Right lobe of liver (tissue), 6 donors: Measurements from ENCODE around the gene HAUS7. TPM values are rescaled to one million over a fixed set of nuclear protein-coding genes. Genes with fewer than 3 reads are reported as not detected.

ENCODE experiments used
- ATAC-seq, 4 donors: fragments of 200-7000 bp; cut with Tn5 transposase; one replicate each; pipeline ENCODE4 v1.9.1; 2020; ENCODE audit warnings: mild to moderate bottlenecking in 4 of 4, moderate library complexity in 4 of 4
- DNase-seq, 3 donors: peaks; one replicate each; pipeline ENCODE4 v3.0.0-alpha.2; 2020
- H3K27ac ChIP-seq, 3 donors: fragments of 200-600 bp; one replicate each; pipeline ENCODE4 v1.8.0; 2022
- H3K27me3 ChIP-seq, 2 donors: fragments of 200-600 bp; one replicate each; pipeline ENCODE4 v1.8.0; 2022
- H3K36me3 ChIP-seq, 4 donors: fragments of 200-600 bp; sonication (generic) in 1 of 4; one replicate each; pipeline versions ENCODE4 v1.5.1 to v1.8.0; 2017 to 2022; ENCODE audit warnings: control low read depth in 1 of 4
- H3K4me1 ChIP-seq, 4 donors: fragments of 200-600 bp; sonication (generic) in 1 of 4; one replicate each; pipeline versions ENCODE4 v1.5.1 to v1.8.0; 2017 to 2022; ENCODE audit warnings: control low read depth in 1 of 4
- H3K4me3 ChIP-seq, 3 donors: fragments of 200-600 bp; one replicate each; pipeline ENCODE4 v1.8.0; 2022
- H3K9me3 ChIP-seq, 4 donors: fragments of 200-600 bp; sonication (generic) in 1 of 4; one replicate each; pipeline versions ENCODE4 v1.5.1 to v1.8.0; 2017 to 2022; ENCODE audit warnings: control low read depth in 1 of 4
- CTCF ChIP-seq, 4 donors: fragments of 200-600 bp in 3 of 4; fragments of 450-650 bp in 1 of 4; IDR thresholded peaks; one replicate each; pipeline versions ENCODE4 v1.5.1 to v1.8.0; 2016 to 2022; ENCODE audit warnings: antibody characterized with exemption in 4 of 4, mild to moderate bottlenecking in 2 of 4
- POLR2A ChIP-seq: fragments of 450-650 bp; IDR thresholded peaks from one replicate; pipeline ENCODE4 v1.6.1; 2017; ENCODE audit warnings: antibody characterized with exemption, mild to moderate bottlenecking
- WGBS: methylation state at CpG from one replicate; pipeline ENCODE4 v1.1.6; 2018; ENCODE audit warnings: low coverage, low lambda C conversion rate; ENCODE audit not compliant: insufficient coverage; ENCODE audit errors: missing lambda C conversion rate; 5-methylcytosine and 5-hydroxymethylcytosine counted together
- intact Hi-C, 2 donors: fragments of 100-400 bp; cut with DNase I; formaldehyde crosslinking; loops; one replicate each; pipeline versions ENCODE4 v1.11.2 to v1.14.1; 2022
- small RNA-seq, 2 experiments: library from RNA; depleted of rRNA; stranded (forward); fragments of <200 nt; gene quantifications; one replicate each; pipeline ENCODE3, GENCODE V24; 2016
- total RNA-seq, 6 experiments: library from RNA; depleted of rRNA in 2 of 6; stranded (reverse); fragments of >200 nt in 2 of 6; fragmentation: NEBNext Ultra II Directional in 3 of 6; extraction: Animal tissue kit (Norgen Biotek cat#: 25700) in 3 of 6; gene quantifications; one replicate each; pipeline versions ENCODE4 v1.1.0 to v1.2.4, GENCODE V29; 2016 to 2023
- donor health status: DM: no; HTN: yes; CAD: no.
- donor health status: DM: no; HTN: no; CAD: no.
- donor health status: DM: no; HTN: no; CAD: no.
- donor health status: DM: no; HTN: yes; CAD: no.
- donor health status: DM: no; HTN: yes; CAD: no.

Gene HAUS7
- total RNA-seq, 6 experiments from 2014 or later: 5.6 to 14.9 (median 8.8) TPM

GRCh38 chrX:153401133-153401764 is 69.1 kb downstream of the HAUS7 start, which contains the start of gene PNMA6E:
Gene PNMA6E (minus strand): TSS chrX:153401350. CDS start chrX:153398849, 2,501 bp downstream.
- DNase-seq (no peak), ATAC-seq (no peak)
- Histone ChIP-seq H3K27me3 (no peaks in the 10 kb centered on the region), H3K4me1 (no peaks in the 10 kb centered on the region), H3K9me3 (no peaks in the 10 kb centered on the region), H3K36me3 (no peaks in the 10 kb centered on the region), H3K4me3 (no peak within 1 kb of the TSS), H3K27ac (no peak within 1 kb of the TSS)
- WGBS: 92% methylated on average over 24 of the region's 29 CpGs
- TF ChIP-seq POLR2A (no peak), CTCF (IDR thresholded peaks at IDR 0.05) (no peak)
- intact Hi-C loops: no loop called here

DNA sequence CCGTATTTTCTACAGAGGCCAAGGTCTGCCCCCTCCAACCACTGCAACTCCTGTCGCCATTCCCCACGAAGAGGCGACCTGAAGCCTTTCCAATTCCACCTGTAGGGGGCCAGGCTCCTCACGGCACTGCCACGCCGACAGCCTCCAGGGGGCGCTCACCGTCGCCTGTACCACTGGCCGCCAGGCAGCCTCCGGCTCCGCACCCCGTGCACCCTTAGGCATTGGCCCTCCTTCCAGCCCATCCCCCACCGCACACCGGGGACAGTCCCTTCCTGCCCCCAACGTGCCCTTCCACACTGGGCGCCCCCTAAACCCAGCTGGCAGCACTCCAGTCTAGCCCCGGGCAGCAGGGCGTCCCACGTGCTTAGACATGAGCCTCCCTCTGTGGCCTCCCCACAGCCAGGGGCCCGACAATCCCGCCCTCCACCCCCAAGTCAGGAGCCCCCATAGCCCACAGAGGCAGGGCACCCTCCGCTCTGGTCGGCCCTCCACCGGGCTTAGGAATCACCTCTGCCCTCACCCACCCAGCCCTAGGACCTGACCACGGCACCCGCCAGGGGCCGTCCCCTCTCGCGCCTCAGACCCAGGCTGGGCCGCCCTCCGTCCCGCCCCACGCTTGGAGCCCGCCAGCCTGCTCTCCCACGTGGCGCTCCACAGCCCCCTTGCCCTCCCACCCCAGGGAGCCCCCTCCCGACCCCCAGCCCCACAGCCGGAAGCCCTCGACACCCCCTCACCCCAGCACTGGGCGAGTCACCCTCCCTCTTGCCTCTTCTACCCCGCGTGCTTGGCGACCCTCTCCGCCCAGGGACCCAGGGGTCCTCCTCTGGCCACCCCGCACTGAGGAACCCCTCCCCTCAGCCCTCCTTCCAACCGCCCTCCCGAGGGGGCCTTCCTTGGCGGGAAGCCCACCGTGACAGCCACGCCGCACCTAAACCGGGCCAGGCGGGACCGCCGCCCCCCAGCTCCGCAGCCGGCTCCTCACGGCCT is 69.9 kb downstream of the HAUS7 start:
- Histone ChIP-seq H3K4me1 (no peaks in the 10 kb centered on the region), H3K9me3 (no peaks in the 10 kb centered on the region), H3K27ac (no peak overlapping the region), H3K36me3 (no peaks in the 10 kb centered on the region), H3K4me3 (no peak overlapping the region), H3K27me3 (no peaks in the 10 kb centered on the region)
- 63% methylated on average over 20 of the region's 60 CpGs for WGBS
- no peak for DNase-seq
- TF ChIP-seq POLR2A (no peak), CTCF (IDR thresholded peaks at IDR 0.05) (peak; percentile 41 to 43 (median 42))
- ATAC-seq: peak in 3 of 4 donors; percentile 38 to 46 (median 40)
- intact Hi-C loops: no loop called here

- H3K27me3 ChIP-seq: no peaks in the 10 kb centered on the region
- WGBS: 83% methylated on average over 3 of the region's 17 CpGs
- no peak for TF ChIP-seq POLR2A
- no peak for TF ChIP-seq CTCF (IDR thresholded peaks at IDR 0.05)
- DNase-seq (no peak), ATAC-seq (no peak)
- intact Hi-C loops: no loop called here
- no peaks in the 10 kb centered on the region for H3K9me3 ChIP-seq
- no peaks in the 10 kb centered on the region for H3K36me3 ChIP-seq
- H3K4me3 ChIP-seq: no peak overlapping the region
- H3K27ac ChIP-seq: no peak overlapping the region
- no peaks in the 10 kb centered on the region for H3K4me1 ChIP-seq
Measured at GRCh38 chrX:153398275-153398960, 72.0 kb downstream of the HAUS7 start.

Small RNAs within 50 kb of the gene (small RNA-seq; reads per million reads assigned to genes)
- gene RN7SL667P: 0 reads per million in 2 experiments

Other genes starting within 250 kb of the HAUS7 start
- gene PNMA6F, start 148.8 kb downstream of the HAUS7 start, total RNA-seq: not detected
- 10 to 100 TPM in 3 of 6 experiments, 1 to 10 TPM in 3; 8.1 to 12.0 (median 10.3) TPM for gene ZNF275, start 136.4 kb downstream of the HAUS7 start, total RNA-seq
- not detected for gene PNMA6E, start 69.2 kb downstream of the HAUS7 start, total RNA-seq
- gene ZFP92, start 59.1 kb downstream of the HAUS7 start, total RNA-seq: 1 to 10 TPM in 1 of 6 experiments, under 1 TPM in 5; 0.31 to 1.4 (median 0.41) TPM
- under 1 TPM in 4 of 6 experiments, not detected in 2; 0.18 to 0.46 (median 0.23) TPM for gene TREX2, start 24.5 kb downstream of the HAUS7 start, total RNA-seq
- gene BGN, start 24.4 kb upstream of the HAUS7 start, total RNA-seq: 100 to 1,000 TPM in 4 of 6 experiments, 10 to 100 TPM in 2; 57.0 to 161 (median 122) TPM
- gene ATP2B3, start 47.1 kb upstream of the HAUS7 start, total RNA-seq: under 1 TPM in 1 of 6 experiments, not detected in 5; 0.07 TPM
- gene CCNQ, start 128.6 kb upstream of the HAUS7 start, total RNA-seq: 10 to 100 TPM in 2 of 6 experiments, 1 to 10 TPM in 4; 5.6 to 14.0 (median 7.5) TPM
- 1 to 10 TPM in 2 of 6 experiments, under 1 TPM in 4; 0.33 to 3.9 (median 0.69) TPM for gene DUSP9, start 176.6 kb upstream of the HAUS7 start, total RNA-seq
- under 1 TPM in 1 of 6 experiments, not detected in 5; 0.86 TPM for gene PNCK, start 203.2 kb upstream of the HAUS7 start, total RNA-seq
- gene SLC6A8, start 217.3 kb upstream of the HAUS7 start, total RNA-seq: 1 to 10 TPM; 1.6 to 9.2 (median 2.9) TPM